ENCODE measurements around the gene SAMD1.

The SAMD1 gene

GRCh38 chr19:14039181-14039580 lies 51.4 kb downstream of the SAMD1 start:
- H3K27ac ChIP-seq, result no peak overlapping the region
- no peak for TF ChIP-seq ZFX (IDR thresholded peaks at IDR 0.05)
- no peak for TF ChIP-seq CTCF (conservative IDR thresholded peaks at IDR 0.05)

Measured in C4-2B (cell line).